SK-N-MC (cell line): ENCODE data around the gene EPN3.

ENCODE experiments used
- DNase-seq: peaks from one replicate; pipeline ENCODE4 v3.0.0-alpha.2; 2011; ENCODE audit warnings: low read depth, low spot score
- H3K27ac ChIP-seq: fragments of 200-600 bp; sonication (generic); 2 replicates; pipeline ENCODE4 v1.5.1; 2016; ENCODE audit warnings: mixed run types
- H3K36me3 ChIP-seq: fragments of 200-600 bp; sonication (generic); 2 replicates; pipeline ENCODE4 v1.6.1; 2017; ENCODE audit warnings: antibody characterized with exemption, low read length, mixed read lengths; ENCODE audit not compliant: insufficient read depth
- H3K4me3 ChIP-seq: fragments of 200-600 bp; sonication (generic); 2 replicates; pipeline ENCODE4 v1.5.1; 2016
- H3K9ac ChIP-seq: fragments of 200-600 bp; sonication (generic); 2 replicates; pipeline ENCODE4 v1.8.0; 2017; ENCODE audit warnings: mixed run types, mixed read lengths; ENCODE audit not compliant: insufficient read length
- H3K9me3 ChIP-seq: fragments of 200-600 bp; sonication (generic); 2 replicates; pipeline ENCODE4 v1.6.1; 2017; ENCODE audit warnings: low read depth, mild to moderate bottlenecking, antibody characterized with exemption, low read length, moderate library complexity, mixed read lengths
- EZH2 ChIP-seq: fragments of 200-600 bp; sonication (generic); IDR thresholded peaks from one replicate; pipeline ENCODE4 v1.6.1; 2017; ENCODE audit warnings: antibody characterized with exemption
- FOXP2 ChIP-seq: optimal IDR thresholded peaks from 2 replicates; pipeline ENCODE3; 2011; ENCODE audit warnings: mild to moderate bottlenecking, moderate library complexity; ENCODE audit not compliant: insufficient read depth; ENCODE audit errors: extremely low read length, control extremely low read depth
- POLR2AphosphoS5 ChIP-seq: IDR thresholded peaks from 2 replicates; pipeline ENCODE4 v1.6.1; 2012; ENCODE audit warnings: mild to moderate bottlenecking, low read depth, low read length, borderline replicate concordance

Gene EPN3

DNA sequence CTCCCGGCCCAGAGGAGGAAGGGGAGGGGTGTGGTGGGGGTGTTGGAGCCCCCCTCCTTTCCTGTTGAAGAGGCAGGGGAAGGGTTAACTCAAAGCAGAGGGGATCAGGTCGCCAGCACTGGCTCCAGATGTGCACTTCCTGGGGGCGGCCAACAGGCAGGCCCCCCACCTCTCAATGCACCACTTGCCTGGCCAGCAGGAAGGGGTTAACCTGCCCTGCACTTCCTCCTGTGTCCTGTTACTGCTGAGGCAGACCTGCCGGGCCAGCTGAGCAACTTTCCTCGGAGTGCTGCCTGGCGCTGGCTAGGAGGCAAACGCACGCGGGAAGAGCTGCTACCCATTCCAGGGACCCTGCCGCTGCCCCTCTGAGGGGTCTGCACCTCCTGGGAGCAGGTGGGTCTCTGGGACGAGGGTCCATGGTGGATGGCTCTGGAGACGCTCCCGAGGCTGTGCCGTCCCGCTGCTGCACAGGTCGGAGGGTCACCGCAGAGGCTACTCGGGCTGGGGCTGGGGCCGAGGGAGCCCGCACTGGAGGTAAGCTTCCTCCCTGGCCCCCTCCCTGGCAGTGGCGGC lies at the start of gene EPN3:
Gene EPN3 (plus strand): TSS at position 284 of the 573 bp plus-strand sequence. CDS start 3,822 bp downstream, outside the sequence.
- Histone ChIP-seq H3K27ac (no peak within 1 kb of the TSS), H3K36me3 (no peaks in the 10 kb centered on the region), H3K9me3 (no peaks in the 10 kb centered on the region), H3K4me3 (peak within 1 kb of the TSS; percentile 48; the same call in 1 of the 2 replicates), H3K9ac (no peak within 1 kb of the TSS)
- DNase-seq: no peak
- TF ChIP-seq EZH2: no peak
- no peak for TF ChIP-seq POLR2AphosphoS5
- no peak for TF ChIP-seq FOXP2

DNA sequence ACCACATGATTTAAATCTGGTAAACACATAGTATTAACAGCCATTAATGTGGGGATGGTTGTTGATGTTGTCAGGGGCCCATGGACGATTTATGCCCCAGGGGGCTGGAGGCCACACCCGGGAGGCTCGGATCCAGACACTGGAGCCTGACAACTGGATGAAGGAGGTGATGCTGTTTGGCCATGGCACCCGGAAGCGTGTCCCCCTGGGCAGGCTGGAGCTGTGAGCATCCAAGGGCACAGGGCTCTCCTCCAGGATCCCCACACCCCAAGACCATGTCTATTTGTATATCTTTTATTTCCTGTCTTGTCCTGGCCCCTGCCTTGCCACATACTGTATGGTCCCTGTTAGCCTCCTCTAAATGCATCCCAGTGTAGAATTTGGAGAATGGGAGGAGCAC lies 49.3 kb upstream of the EPN3 start:
- no peak for DNase-seq
- H3K9me3 ChIP-seq: no peaks in the 10 kb centered on the region
- H3K27ac ChIP-seq: no peak overlapping the region
- H3K36me3 ChIP-seq: peaks cover 17% of the 10 kb centered on the region
- H3K9ac ChIP-seq: no peak overlapping the region
- no peak overlapping the region for H3K4me3 ChIP-seq
- TF ChIP-seq FOXP2 (no peak), EZH2 (no peak), POLR2AphosphoS5 (no peak)

DNA sequence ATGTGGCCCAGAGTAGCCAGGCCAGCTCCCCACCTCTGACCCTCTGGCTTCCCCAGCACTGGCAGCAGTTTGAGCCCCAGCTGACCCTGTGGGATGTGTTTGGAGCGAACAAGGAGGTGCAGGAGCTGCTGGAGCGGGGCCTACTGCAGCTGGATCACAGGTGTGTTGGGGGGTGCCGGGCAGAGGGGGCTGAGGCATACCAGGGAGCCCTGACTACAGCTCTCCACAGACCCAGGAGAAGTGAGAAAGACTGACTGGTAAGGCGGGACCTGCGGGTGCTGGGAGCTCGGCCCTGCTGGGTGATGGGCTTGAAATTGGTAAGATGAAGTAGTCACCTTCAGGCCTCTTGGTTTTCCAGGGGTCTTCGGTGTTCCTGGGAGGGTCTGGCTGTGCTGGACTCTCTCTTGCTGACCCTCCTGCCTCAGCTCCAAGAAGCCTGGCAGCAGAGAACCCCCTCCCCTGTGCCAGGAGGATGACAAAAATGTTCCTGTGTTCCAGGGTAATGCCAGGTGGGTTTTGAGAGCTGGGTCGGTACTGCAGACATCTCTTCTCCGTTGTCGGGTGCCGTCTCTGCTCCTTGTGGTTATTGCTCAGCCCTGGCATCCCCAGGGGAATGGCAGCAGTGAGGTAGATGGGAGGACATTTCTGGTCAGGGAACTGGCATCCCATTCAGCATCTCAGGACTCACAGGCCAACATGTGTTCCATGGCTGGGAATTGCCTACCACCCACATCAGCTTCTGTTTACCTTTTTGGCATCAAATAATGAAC lies 48.0 kb upstream of the EPN3 start:
- Histone ChIP-seq H3K4me3 (no peak overlapping the region), H3K9ac (no peak overlapping the region), H3K27ac (no peak overlapping the region), H3K36me3 (peaks cover 17% of the 10 kb centered on the region), H3K9me3 (no peaks in the 10 kb centered on the region)
- TF ChIP-seq EZH2 (no peak), POLR2AphosphoS5 (no peak), FOXP2 (no peak)
- no peak for DNase-seq

DNA sequence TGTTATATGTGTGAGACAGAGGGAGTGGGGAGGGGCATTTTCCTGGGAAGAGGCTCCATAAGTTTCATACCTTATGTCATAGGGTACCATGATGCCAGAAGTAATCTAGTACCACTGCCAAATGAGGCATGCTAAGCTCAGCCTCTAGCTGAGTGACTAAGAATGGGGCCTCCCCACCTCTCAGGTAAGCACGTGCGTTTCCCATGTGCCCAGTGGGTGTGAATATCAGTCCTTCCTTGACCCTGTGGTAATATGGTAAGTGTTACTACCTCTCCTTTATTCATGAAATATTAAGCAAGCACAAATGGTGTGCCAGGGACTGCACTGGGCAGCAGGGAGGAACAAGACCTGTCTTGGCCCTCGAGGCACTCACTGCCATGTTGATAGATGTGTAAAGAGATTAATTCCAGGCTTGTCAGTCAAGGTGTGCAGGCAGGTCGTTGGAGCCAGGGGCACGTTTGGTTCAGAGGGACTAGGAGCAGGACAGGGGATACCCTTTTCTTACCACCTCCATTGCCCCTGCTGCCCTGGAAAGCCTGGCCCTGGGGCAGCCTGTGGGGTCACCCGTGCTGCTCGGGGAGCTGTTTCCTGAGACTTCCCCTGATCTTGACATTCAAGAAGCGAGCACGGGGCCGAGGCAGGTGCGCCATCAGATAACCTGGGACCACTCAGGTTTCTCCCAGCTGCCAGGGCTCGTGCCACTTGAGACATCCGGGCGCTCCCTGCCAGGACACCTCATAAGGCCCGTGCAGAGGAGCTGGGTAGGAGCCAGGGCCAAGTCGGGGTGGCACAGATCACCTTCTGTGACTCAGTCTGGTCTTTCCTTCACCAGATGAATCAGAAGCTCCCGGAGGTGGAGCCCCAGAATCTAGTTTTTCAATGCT lies 45.1 kb upstream of the EPN3 start:
- Histone ChIP-seq H3K9ac (no peak overlapping the region), H3K36me3 (peaks cover 7% of the 10 kb centered on the region; the same call in 1 of the 2 replicates), H3K4me3 (no peak overlapping the region), H3K9me3 (no peaks in the 10 kb centered on the region), H3K27ac (no peak overlapping the region)
- DNase-seq: no peak
- TF ChIP-seq POLR2AphosphoS5 (no peak), EZH2 (no peak), FOXP2 (no peak)

DNA sequence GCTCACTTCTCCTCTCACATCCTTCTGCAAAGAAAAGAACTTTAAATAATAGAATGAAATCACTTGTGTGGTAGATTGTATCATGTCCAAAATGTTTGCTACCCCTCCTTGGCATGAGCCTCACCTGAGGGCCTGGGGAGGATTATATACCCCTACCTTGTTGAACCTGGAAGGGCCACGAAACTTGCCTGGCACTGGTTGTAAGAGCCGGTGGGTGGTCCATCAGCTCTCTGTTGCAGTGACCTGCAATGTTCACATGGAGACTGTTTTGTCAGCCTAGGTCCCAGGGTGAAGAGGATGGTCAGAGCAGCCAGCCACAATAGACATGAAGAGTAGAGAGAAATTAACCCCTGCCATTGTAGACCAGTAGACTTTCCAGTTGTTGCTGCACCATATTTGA lies 43.7 kb upstream of the EPN3 start:
- Histone ChIP-seq H3K9me3 (no peaks in the 10 kb centered on the region), H3K9ac (no peak overlapping the region), H3K4me3 (no peak overlapping the region), H3K36me3 (peaks cover 3% of the 10 kb centered on the region; the same call in 1 of the 2 replicates), H3K27ac (no peak overlapping the region)
- TF ChIP-seq POLR2AphosphoS5: no peak
- no peak for TF ChIP-seq FOXP2
- TF ChIP-seq EZH2: no peak
- DNase-seq: no peak

DNA sequence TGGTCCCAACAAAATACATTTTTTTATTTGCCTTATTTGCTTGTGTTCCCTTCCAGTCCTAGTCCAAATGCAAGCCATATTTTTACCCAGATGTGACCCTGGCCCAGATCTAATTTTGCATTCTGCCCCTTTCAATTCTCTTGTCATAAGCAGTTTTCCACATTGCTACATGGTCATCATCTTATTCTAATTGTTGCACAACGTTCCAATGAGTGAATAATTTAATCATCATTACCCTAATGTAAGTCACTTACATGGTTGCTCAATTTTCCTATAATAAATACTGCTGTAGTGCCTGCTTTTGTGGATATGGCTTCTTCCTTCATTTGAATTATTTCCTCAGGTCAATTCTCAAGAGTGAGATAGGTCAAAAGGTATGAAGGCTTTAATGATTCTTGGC lies 41.0 kb upstream of the EPN3 start:
- no peak for DNase-seq
- TF ChIP-seq FOXP2 (no peak), EZH2 (no peak), POLR2AphosphoS5 (no peak)
- H3K27ac ChIP-seq: no peak overlapping the region
- H3K9ac ChIP-seq: no peak overlapping the region
- H3K9me3 ChIP-seq: no peaks in the 10 kb centered on the region
- H3K4me3 ChIP-seq: no peak overlapping the region
- H3K36me3 ChIP-seq: no peaks in the 10 kb centered on the region

DNA sequence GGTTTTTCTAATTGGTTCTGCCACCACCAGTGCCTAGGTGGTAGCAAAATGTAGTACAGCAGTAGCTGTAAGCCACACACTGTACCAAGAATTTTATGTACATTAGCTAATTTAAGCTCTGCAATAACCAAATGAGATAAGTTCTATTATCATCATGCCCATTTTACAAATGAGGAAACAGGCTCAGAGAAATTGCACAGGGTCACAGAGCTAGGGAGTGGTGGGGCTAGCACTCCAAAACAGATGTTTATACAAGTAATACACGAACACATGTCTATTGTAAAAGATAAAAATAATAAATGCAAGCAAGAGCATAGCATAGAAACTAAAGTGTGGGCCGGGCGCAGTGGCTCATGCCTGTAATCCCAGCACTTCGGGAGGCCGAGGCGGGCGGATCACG lies 40.3 kb upstream of the EPN3 start:
- DNase-seq: no peak
- TF ChIP-seq EZH2 (no peak), FOXP2 (no peak), POLR2AphosphoS5 (no peak)
- Histone ChIP-seq H3K36me3 (no peaks in the 10 kb centered on the region), H3K4me3 (no peak overlapping the region), H3K9ac (no peak overlapping the region), H3K9me3 (no peaks in the 10 kb centered on the region), H3K27ac (no peak overlapping the region)

DNA sequence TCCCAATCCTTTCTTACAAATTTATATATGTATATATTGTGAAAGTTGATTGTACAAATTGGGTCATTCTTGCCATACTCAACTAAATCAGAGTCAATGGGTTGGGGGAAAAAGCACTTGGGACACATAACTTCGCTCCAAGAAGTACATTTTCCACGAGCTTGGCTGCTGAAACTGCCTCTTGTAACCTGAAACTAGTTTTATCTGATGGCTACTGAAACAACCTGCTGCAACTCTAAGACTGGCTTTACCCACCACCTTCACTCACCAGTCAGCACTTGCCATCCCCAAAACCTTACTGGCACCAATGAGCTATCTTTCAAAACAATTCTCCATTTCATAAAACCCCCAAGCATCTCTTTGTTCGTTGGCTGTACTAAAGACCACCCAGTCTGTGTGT lies 38.8 kb upstream of the EPN3 start:
- Histone ChIP-seq H3K27ac (no peak overlapping the region), H3K36me3 (no peaks in the 10 kb centered on the region), H3K9me3 (no peaks in the 10 kb centered on the region), H3K4me3 (no peak overlapping the region), H3K9ac (no peak overlapping the region)
- TF ChIP-seq FOXP2: no peak
- no peak for TF ChIP-seq POLR2AphosphoS5
- TF ChIP-seq EZH2: no peak
- no peak for DNase-seq

DNA sequence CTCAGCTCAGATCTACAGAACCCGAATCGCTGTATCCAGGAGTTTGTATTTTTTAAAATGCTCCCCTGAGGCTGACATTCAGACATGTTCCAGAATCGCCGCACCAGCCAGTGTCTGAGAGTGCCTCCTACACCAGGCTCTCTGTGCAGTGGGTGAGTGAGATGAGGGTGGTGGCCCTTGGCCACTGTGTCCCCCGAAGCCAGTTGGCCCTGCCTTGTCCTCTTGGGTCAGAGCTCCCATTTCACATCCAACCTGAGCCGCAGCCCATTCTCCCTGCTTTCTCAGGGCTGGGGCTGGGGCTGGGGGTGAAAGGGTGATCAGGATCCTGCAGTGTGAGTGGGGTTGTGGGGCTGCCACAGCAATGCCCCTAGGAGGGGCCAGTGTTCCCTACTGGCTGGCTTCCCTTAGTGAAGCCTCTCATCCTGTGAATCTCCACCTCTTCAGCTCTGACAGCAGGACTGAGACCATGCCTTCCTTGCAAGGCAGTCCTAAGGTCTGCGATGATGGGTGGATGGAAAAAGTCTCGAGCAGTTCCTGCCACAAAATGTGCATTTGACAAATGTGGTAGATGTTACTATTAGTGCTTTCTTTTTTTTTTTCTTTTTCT lies 37.2 kb upstream of the EPN3 start:
- Histone ChIP-seq H3K27ac (no peak overlapping the region), H3K36me3 (no peaks in the 10 kb centered on the region), H3K4me3 (no peak overlapping the region), H3K9ac (no peak overlapping the region), H3K9me3 (no peaks in the 10 kb centered on the region)
- TF ChIP-seq POLR2AphosphoS5: no peak
- no peak for TF ChIP-seq FOXP2
- no peak for TF ChIP-seq EZH2
- no peak for DNase-seq
